HepG2 (cell line): ENCODE results near the gene PRCD. TPM values are rescaled to one million over a fixed set of nuclear protein-coding genes. Genes with fewer than 3 reads are reported as not detected.

Experiments used
- FOXJ3 ChIP-seq: sonication (generic); formaldehyde crosslinking; IDR thresholded peaks from 2 replicates; pipeline ENCODE4 v1.4.0; 2020; ENCODE audit warnings: missing genetic modification reagents, mild to moderate bottlenecking, borderline replicate concordance
- FOXK2 ChIP-seq: fragments of 450-650 bp; IDR thresholded peaks from 2 replicates; pipeline ENCODE4 v1.6.1; 2016
- KLF13 ChIP-seq: sonication (generic); formaldehyde crosslinking; IDR thresholded peaks from 2 replicates; pipeline ENCODE4 v1.4.0; 2020; ENCODE audit warnings: mild to moderate bottlenecking, missing genetic modification reagents
- NRL ChIP-seq: sonication (generic); formaldehyde crosslinking; IDR thresholded peaks from 2 replicates; pipeline ENCODE4 v1.5.0; 2020; ENCODE audit warnings: missing genetic modification reagents, mild to moderate bottlenecking, moderate library complexity, borderline replicate concordance
- RAD21 ChIP-seq: fragments of 450-650 bp; formaldehyde crosslinking; IDR thresholded peaks from 2 replicates; pipeline ENCODE4 v1.5.0; 2020; ENCODE audit warnings: mild to moderate bottlenecking
- SIX4 ChIP-seq: sonication (generic); formaldehyde crosslinking; IDR thresholded peaks from 2 replicates; pipeline ENCODE4 v1.4.0; 2020; ENCODE audit warnings: missing genetic modification reagents
- SMARCC2 ChIP-seq: fragments of 450-650 bp; IDR thresholded peaks from 2 replicates; pipeline ENCODE4 v1.6.1; 2017; ENCODE audit warnings: antibody characterized with exemption, mild to moderate bottlenecking
- TOPORS ChIP-seq: sonication (generic); formaldehyde crosslinking; IDR thresholded peaks from 2 replicates; pipeline ENCODE4 v1.8.0; 2023; ENCODE audit warnings: mild to moderate bottlenecking, missing genetic modification reagents
- ZNF205 ChIP-seq: IDR thresholded peaks from 2 replicates; pipeline ENCODE4 v1.6.1; 2018; ENCODE audit warnings: missing biosample characterization, missing genetic modification reagents
- ZNF430 ChIP-seq: sonication (generic); formaldehyde crosslinking; IDR thresholded peaks from 2 replicates; pipeline ENCODE4 v1.9.0; 2021; ENCODE audit warnings: mild to moderate bottlenecking, missing genetic modification reagents
- ZNF549 ChIP-seq: sonication (generic); formaldehyde crosslinking; IDR thresholded peaks from 2 replicates; pipeline ENCODE4 v1.5.0; 2020; ENCODE audit warnings: missing genetic modification reagents
- polyA plus RNA-seq, 8 experiments: library from polyadenylated mRNA; depleted of rRNA in 3 of 8; stranded (reverse) in 7 of 8; unstranded in 1 of 8; fragments of >200 nt; fragmentation: Illumina TruSeq in 4 of 8; extraction: Trizol in 4 of 8; gene quantifications; 2 replicates each; pipeline versions ENCODE4 v1.2.1 to v1.2.3, GENCODE V29; 2011 to 2016; ENCODE audit warnings: low read depth in 4 of 8, missing spikeins in 1 of 8, mixed read lengths in 1 of 8; ENCODE audit not compliant: insufficient read depth in 1 of 8
- total RNA-seq, 5 experiments: library from RNA; depleted of rRNA; stranded (reverse); fragments of >200 nt; fragmentation: Illumina TruSeq; extraction: Trizol; gene quantifications; 2 replicates each; pipeline ENCODE4 v1.2.3, GENCODE V29; 2016; ENCODE audit warnings: low read depth in 1 of 5
- TF ChIP-seq, protein P1 (sequence below): IDR thresholded peaks from 2 replicates; pipeline ENCODE4 v1.6.1; 2016
- TF ChIP-seq, protein P2 (sequence below): sonication (generic); formaldehyde crosslinking; IDR thresholded peaks from 2 replicates; pipeline ENCODE4 v1.4.0; 2020; ENCODE audit warnings: missing genetic modification reagents
- TF ChIP-seq, protein P3 (sequence below): sonication (generic); formaldehyde crosslinking; IDR thresholded peaks from 2 replicates; pipeline ENCODE4 v1.8.0; 2022; ENCODE audit warnings: mild to moderate bottlenecking, missing genetic modification reagents, moderate library complexity
- TF ChIP-seq, protein P4 (sequence below): IDR thresholded peaks from 2 replicates; pipeline ENCODE4 v1.6.1; 2018; ENCODE audit warnings: missing genetic modification reagents
- TF ChIP-seq, protein P5 (sequence below): sonication (generic); formaldehyde crosslinking; IDR thresholded peaks from 2 replicates; pipeline ENCODE4 v1.8.1; 2023; ENCODE audit warnings: mild to moderate bottlenecking, missing genetic modification reagents
- TF ChIP-seq, protein P6 (sequence below): sonication (generic); formaldehyde crosslinking; IDR thresholded peaks from 2 replicates; pipeline ENCODE4 v1.4.0; 2020; ENCODE audit warnings: missing genetic modification reagents
- TF ChIP-seq, protein P7 (sequence below): sonication (generic); formaldehyde crosslinking; IDR thresholded peaks from 2 replicates; pipeline ENCODE4 v1.4.0; 2020; ENCODE audit warnings: missing genetic modification reagents, low read depth, mild to moderate bottlenecking, borderline replicate concordance
- TF ChIP-seq, protein P8 (sequence below): IDR thresholded peaks from 2 replicates; pipeline ENCODE4 v1.6.1; 2016; ENCODE audit warnings: mild to moderate bottlenecking

Gene PRCD
- total and polyA plus RNA-seq, 2 of the 13 experiments (the other 11 are each of a cell fraction or from before 2014, with no cell fraction given), result 0.51 TPM; not detected in 1

DNA sequence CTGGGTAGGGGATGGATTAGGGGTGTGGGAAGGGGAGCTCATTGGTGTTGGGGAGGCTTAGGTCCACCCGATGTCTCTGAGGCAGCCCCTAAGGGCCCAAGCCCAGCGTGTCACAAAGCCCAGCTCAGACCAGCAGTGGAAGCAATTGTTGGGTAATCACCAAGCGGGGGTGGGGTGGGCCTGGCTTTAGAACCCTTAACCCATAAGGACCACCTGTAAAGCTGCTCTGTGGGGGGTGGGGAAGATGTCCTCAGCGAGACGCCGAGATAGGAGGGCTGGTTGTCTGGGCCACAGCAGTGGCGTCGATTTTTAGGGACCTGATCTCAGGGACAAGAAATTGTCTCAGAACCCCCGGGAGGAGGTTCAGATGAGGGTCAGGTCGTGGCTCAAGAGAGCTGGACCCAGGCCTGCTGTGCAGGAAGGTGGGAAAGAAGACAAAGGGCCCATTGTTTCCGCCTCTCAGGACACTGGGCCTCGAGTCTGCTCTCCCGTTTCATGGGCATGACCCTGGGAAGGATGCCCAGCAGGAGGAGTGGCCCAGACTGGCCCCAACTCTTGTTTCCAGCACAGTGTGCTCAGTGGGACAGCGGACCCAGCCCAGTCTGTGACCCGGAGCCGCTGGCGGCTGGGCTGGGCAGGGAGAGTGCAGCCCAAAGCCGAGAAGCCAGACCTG, 29.9 kb downstream of the PRCD start (continued):
- TF ChIP-seq ZNF430 (no peak), ZNF549 (CRISPR knock-in tag) (no peak), NRL (CRISPR knock-in tag) (peak; percentile 53; the same call in 1 of the 2 replicates), RAD21 (CRISPR knock-in tag) (0 out of 2 replicates have a peak, but pooled peaks have one; percentile 12), SMARCC2 (no peak), FOXJ3 (no peak), KLF13 (CRISPR knock-in tag) (no peak), TOPORS (no peak), SIX4 (CRISPR knock-in tag) (peak; percentile 56), FOXK2 (no peak), ZNF205 (peak; percentile 55; the same call in 1 of the 2 replicates)
- TF ChIP-seq, protein P1, sequence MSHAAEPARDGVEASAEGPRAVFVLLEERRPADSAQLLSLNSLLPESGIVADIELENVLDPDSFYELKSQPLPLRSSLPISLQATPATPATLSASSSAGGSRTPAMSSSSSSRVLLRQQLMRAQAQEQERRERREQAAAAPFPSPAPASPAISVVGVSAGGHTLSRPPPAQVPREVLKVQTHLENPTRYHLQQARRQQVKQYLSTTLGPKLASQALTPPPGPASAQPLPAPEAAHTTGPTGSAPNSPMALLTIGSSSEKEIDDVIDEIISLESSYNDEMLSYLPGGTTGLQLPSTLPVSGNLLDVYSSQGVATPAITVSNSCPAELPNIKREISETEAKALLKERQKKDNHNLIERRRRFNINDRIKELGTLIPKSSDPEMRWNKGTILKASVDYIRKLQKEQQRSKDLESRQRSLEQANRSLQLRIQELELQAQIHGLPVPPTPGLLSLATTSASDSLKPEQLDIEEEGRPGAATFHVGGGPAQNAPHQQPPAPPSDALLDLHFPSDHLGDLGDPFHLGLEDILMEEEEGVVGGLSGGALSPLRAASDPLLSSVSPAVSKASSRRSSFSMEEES (CRISPR knock-in tag), result peak; percentile 56
- TF ChIP-seq, protein P2, sequence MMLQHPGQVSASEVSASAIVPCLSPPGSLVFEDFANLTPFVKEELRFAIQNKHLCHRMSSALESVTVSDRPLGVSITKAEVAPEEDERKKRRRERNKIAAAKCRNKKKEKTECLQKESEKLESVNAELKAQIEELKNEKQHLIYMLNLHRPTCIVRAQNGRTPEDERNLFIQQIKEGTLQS (CRISPR knock-in tag), result peak; percentile 11; the same call in 1 of the 2 replicates
- TF ChIP-seq, protein P3, sequence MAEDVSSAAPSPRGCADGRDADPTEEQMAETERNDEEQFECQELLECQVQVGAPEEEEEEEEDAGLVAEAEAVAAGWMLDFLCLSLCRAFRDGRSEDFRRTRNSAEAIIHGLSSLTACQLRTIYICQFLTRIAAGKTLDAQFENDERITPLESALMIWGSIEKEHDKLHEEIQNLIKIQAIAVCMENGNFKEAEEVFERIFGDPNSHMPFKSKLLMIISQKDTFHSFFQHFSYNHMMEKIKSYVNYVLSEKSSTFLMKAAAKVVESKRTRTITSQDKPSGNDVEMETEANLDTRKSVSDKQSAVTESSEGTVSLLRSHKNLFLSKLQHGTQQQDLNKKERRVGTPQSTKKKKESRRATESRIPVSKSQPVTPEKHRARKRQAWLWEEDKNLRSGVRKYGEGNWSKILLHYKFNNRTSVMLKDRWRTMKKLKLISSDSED (CRISPR knock-in tag), result no peak
- TF ChIP-seq, protein P4, sequence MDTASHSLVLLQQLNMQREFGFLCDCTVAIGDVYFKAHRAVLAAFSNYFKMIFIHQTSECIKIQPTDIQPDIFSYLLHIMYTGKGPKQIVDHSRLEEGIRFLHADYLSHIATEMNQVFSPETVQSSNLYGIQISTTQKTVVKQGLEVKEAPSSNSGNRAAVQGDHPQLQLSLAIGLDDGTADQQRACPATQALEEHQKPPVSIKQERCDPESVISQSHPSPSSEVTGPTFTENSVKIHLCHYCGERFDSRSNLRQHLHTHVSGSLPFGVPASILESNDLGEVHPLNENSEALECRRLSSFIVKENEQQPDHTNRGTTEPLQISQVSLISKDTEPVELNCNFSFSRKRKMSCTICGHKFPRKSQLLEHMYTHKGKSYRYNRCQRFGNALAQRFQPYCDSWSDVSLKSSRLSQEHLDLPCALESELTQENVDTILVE (CRISPR knock-in tag), result peak; percentile 50; the same call in 1 of the 2 replicates
- TF ChIP-seq, protein P5, sequence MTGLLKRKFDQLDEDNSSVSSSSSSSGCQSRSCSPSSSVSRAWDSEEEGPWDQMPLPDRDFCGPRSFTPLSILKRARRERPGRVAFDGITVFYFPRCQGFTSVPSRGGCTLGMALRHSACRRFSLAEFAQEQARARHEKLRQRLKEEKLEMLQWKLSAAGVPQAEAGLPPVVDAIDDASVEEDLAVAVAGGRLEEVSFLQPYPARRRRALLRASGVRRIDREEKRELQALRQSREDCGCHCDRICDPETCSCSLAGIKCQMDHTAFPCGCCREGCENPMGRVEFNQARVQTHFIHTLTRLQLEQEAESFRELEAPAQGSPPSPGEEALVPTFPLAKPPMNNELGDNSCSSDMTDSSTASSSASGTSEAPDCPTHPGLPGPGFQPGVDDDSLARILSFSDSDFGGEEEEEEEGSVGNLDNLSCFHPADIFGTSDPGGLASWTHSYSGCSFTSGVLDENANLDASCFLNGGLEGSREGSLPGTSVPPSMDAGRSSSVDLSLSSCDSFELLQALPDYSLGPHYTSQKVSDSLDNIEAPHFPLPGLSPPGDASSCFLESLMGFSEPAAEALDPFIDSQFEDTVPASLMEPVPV, result peak; percentile 77
- TF ChIP-seq, protein P6, sequence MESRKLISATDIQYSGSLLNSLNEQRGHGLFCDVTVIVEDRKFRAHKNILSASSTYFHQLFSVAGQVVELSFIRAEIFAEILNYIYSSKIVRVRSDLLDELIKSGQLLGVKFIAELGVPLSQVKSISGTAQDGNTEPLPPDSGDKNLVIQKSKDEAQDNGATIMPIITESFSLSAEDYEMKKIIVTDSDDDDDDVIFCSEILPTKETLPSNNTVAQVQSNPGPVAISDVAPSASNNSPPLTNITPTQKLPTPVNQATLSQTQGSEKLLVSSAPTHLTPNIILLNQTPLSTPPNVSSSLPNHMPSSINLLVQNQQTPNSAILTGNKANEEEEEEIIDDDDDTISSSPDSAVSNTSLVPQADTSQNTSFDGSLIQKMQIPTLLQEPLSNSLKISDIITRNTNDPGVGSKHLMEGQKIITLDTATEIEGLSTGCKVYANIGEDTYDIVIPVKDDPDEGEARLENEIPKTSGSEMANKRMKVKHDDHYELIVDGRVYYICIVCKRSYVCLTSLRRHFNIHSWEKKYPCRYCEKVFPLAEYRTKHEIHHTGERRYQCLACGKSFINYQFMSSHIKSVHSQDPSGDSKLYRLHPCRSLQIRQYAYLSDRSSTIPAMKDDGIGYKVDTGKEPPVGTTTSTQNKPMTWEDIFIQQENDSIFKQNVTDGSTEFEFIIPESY (CRISPR knock-in tag), result 0 out of 2 replicates have a peak, but pooled peaks have one; percentile 39
- TF ChIP-seq, protein P7, sequence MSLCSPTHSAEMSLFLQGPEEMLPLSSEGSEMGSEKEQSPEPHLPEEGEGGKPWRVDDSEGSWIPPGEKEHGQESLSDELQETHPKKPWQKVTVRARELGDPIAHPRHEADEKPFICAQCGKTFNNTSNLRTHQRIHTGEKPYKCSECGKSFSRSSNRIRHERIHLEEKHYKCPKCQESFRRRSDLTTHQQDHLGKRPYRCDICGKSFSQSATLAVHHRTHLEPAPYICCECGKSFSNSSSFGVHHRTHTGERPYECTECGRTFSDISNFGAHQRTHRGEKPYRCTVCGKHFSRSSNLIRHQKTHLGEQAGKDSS (CRISPR knock-in tag), result peak; percentile 45; the same call in 1 of the 2 replicates
- TF ChIP-seq, protein P8, sequence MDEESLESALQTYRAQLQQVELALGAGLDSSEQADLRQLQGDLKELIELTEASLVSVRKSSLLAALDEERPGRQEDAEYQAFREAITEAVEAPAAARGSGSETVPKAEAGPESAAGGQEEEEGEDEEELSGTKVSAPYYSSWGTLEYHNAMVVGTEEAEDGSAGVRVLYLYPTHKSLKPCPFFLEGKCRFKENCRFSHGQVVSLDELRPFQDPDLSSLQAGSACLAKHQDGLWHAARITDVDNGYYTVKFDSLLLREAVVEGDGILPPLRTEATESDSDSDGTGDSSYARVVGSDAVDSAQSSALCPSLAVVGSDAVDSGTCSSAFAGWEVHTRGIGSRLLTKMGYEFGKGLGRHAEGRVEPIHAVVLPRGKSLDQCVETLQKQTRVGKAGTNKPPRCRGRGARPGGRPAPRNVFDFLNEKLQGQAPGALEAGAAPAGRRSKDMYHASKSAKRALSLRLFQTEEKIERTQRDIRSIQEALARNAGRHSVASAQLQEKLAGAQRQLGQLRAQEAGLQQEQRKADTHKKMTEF (CRISPR knock-in tag), result peak; percentile 42; the same call in 1 of the 2 replicates
